Measurements from ENCODE around the gene RSAD1. TPM values are rescaled to one million over a fixed set of nuclear protein-coding genes. Genes with fewer than 3 reads are reported as not detected.
A peak's percentile ranks its signal among the peaks of the same experiment; 100 is the strongest.

The RSAD1 gene
- 37.3 TPM for total RNA-seq

DNA sequence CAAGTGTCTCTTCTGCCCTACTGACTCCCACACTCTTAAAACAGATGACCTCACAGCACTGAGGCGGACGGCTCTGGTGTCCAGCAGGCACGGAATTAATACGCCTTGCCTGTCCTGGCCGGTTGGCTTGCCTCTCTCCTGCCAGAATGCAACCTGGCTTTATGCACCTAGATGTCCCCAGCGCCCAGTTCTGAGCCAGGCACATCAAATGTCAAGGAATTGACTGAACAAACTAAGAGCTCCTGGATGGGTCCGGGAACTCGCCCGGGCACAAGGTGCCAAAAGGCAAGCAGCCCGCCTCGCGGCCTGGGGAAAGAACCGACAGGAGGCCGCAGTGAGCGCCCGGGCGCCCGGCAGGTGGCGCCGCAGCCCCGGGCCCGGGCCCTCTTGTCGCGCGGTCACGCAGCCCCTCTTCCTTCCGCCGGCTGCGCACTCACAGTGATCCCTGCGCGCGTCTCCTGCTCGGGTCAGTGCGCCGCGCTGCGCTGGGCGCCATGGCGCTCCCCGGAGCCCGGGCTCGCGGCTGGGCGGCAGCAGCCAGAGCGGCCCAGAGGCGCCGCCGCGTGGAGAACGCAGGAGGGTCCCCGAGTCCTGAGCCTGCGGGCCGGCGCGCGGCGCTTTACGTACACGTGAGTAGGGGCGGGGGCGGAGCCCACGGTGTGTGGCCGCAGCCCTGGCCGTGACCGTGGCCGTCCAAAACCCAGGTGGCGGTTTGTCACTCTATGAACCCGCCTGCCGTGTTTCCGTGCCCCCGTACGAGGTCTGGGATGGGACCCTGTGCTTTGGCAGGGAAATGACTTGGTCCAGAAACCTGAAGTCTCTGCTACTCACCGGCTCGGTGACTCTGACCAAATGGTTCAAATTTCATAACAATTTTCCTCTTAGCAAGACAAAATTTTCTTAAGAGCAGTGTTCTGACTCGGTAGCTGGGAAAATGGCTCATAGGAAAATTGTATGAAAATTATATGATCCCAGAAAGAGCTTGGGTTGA, at the start of gene RSAD1:
Gene RSAD1 (plus strand): TSS at position 470 of the 991 bp plus-strand sequence. CDS start 25 bp downstream, at position 495.
- peak in 1 of 2 donors; percentile 38 for TF ChIP-seq POLR2AphosphoS5 (IDR thresholded peaks at IDR 0.05; ENCODE audit: insufficient read depth in 1 of 2, low read depth in 1 of 2)
- TF ChIP-seq, protein P1, sequence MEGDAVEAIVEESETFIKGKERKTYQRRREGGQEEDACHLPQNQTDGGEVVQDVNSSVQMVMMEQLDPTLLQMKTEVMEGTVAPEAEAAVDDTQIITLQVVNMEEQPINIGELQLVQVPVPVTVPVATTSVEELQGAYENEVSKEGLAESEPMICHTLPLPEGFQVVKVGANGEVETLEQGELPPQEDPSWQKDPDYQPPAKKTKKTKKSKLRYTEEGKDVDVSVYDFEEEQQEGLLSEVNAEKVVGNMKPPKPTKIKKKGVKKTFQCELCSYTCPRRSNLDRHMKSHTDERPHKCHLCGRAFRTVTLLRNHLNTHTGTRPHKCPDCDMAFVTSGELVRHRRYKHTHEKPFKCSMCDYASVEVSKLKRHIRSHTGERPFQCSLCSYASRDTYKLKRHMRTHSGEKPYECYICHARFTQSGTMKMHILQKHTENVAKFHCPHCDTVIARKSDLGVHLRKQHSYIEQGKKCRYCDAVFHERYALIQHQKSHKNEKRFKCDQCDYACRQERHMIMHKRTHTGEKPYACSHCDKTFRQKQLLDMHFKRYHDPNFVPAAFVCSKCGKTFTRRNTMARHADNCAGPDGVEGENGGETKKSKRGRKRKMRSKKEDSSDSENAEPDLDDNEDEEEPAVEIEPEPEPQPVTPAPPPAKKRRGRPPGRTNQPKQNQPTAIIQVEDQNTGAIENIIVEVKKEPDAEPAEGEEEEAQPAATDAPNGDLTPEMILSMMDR (IDR thresholded peaks at IDR 0.05): peak; percentile 60 to 98 (median 83)
- peak in 1 of 2 donors; percentile 70 for TF ChIP-seq POLR2A (IDR thresholded peaks at IDR 0.05)
- peak within 1 kb of the TSS; percentile 60 to 81 for H3K4me3 ChIP-seq
- H3K4me1 ChIP-seq: peaks cover 29% of the 10 kb centered on the region
- peak within 1 kb of the TSS; percentile 80 for H3K27ac ChIP-seq
- H3K9me3 ChIP-seq: no peaks in the 10 kb centered on the region
- intact Hi-C loops (cut with DNase I): loop anchor here (10.0 kb wide), 1 partner anchor 124 kb away; no protein-coding TSS in a partner anchor
- no peak for DNase-seq (ENCODE audit: extremely low spot score in 2 of 2)
- peaks cover 0 to 1% of the 10 kb centered on the region in 2 donors for H3K36me3 ChIP-seq
- no peaks in the 10 kb centered on the region for H3K27me3 ChIP-seq

DNA sequence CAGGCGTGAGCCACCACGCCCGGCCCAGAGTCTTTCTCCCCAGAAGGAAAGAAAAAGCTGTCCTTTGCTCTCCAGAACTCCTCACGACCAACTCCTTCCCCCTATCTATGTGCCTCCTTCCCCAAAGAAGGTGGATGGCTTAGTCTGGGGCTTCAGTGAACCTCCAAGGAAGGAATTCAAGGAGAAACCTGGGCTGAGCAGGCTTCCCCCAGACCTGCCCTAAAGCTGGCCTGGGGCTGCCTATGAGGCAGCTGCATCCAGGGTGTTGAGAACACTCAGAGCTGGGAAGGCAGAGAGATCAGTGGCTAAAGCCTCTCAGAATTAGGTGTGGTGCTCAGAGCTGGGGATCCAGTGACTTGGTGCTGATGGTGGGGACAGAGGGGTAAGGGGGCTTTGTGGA, 48.9 kb upstream of the RSAD1 start:
- H3K9me3 ChIP-seq: no peaks in the 10 kb centered on the region
- no peaks in the 10 kb centered on the region for H3K36me3 ChIP-seq
- H3K27me3 ChIP-seq: no peaks in the 10 kb centered on the region
- no peak for TF ChIP-seq POLR2AphosphoS5 (IDR thresholded peaks at IDR 0.05; ENCODE audit: insufficient read depth in 1 of 2, low read depth in 1 of 2)
- TF ChIP-seq, protein P1 (IDR thresholded peaks at IDR 0.05): no peak
- no peak for DNase-seq (ENCODE audit: extremely low spot score in 2 of 2)
- intact Hi-C loops (cut with DNase I): no loop called here
- H3K4me1 ChIP-seq: peaks cover 48% of the 10 kb centered on the region
- peak overlapping the region; percentile 58 for H3K27ac ChIP-seq
- H3K4me3 ChIP-seq: no peak overlapping the region

DNA sequence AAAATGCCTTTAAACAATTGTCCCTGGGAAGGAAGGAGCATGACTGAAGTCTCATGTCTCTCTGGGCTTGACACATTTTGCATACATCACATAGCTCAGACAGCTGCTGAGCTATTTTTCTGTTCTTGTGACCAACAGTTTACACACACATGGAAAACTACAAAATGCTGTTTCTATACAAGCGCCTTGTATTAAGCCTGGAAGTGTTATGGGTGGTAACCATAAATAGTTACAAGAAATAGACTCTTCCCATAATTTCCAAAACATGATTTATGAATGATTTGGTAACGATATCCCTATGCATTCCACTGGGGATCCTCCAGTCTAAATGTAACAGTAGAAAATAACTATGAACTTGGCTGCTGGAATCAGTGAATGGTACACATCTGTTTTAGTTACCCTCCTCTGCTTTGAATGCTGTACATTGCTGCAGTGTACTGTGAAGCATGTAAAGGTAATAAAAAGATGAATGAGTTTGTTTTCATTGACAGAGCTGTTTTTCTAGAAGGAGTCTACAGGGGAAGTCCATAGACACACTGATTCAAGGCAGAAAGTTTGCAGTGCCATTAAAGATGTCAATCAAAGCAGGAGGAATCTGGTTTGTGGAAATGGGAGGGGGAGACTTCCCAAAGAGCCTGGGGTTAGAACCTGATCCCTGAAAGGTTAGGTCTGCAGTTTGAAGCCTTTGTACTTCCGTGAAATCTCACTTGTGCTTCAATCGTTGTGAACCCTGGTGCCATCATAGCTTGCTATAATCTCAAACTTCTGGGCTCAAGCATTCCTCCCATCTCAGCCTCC, 47.6 kb upstream of the RSAD1 start:
- H3K9me3 ChIP-seq: no peaks in the 10 kb centered on the region
- H3K4me1 ChIP-seq: peaks cover 37% of the 10 kb centered on the region
- DNase-seq (ENCODE audit: extremely low spot score in 2 of 2): no peak
- intact Hi-C loops (cut with DNase I): no loop called here
- no peaks in the 10 kb centered on the region for H3K36me3 ChIP-seq
- no peak overlapping the region for H3K27ac ChIP-seq
- TF ChIP-seq POLR2A (IDR thresholded peaks at IDR 0.05) (no peak), POLR2AphosphoS5 (IDR thresholded peaks at IDR 0.05; ENCODE audit: insufficient read depth in 1 of 2, low read depth in 1 of 2) (no peak)
- TF ChIP-seq, protein P1 (IDR thresholded peaks at IDR 0.05): no peak
- H3K27me3 ChIP-seq: no peaks in the 10 kb centered on the region
- H3K4me3 ChIP-seq: no peak overlapping the region

DNA sequence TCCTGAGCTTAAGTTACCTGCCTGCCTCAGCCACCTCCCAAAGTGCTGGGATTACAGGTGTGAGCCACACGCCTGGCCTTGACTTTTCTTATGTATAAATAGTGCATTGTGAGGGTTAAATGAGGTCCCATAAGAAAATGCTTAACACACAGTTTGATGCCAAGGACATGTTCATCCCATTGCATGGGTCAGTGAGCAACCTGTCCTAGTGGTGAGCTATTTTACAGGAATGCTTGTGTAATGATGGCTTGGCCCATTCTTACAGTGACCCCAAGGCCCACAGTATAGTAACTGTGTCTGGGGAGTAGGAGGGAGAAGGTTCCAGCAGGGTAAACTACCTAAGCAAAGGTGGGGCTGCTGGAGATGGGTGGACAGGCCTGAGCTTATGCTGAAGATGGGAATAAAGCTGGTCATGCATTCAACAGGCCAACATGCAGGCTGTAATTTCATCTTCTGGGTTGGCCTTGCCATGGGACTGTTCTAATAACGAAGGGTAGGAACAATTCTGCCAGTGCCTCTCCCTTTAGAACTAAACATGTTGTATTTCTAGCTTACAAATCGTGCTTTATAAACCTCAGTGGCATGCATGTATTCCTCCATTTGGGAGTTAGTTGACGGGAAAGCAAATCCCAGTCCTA, 46.4 kb upstream of the RSAD1 start:
- intact Hi-C loops (cut with DNase I): no loop called here
- no peaks in the 10 kb centered on the region for H3K9me3 ChIP-seq
- H3K4me3 ChIP-seq: no peak overlapping the region
- H3K36me3 ChIP-seq: peaks cover 0 to 8% of the 10 kb centered on the region in 2 donors
- H3K27me3 ChIP-seq: no peaks in the 10 kb centered on the region
- TF ChIP-seq POLR2A (IDR thresholded peaks at IDR 0.05) (no peak), POLR2AphosphoS5 (IDR thresholded peaks at IDR 0.05; ENCODE audit: insufficient read depth in 1 of 2, low read depth in 1 of 2) (no peak)
- TF ChIP-seq, protein P1 (IDR thresholded peaks at IDR 0.05): no peak
- H3K4me1 ChIP-seq: peaks cover 27% of the 10 kb centered on the region
- H3K27ac ChIP-seq: no peak overlapping the region
- no peak for DNase-seq (ENCODE audit: extremely low spot score in 2 of 2)

All from vagina (tissue), 2 donors.